HCT116 (cell line): ENCODE data around the gene C11orf54. TPM values are rescaled to one million over a fixed set of nuclear protein-coding genes. Genes with fewer than 3 reads are reported as not detected.

Experiments used
- ATAC-seq: fragments of 200-7000 bp; cut with Tn5 transposase; 2 replicates; pipeline ENCODE4 v1.9.1; 2020; ENCODE audit warnings: mild to moderate bottlenecking, moderate library complexity
- BruUV-seq: library from RNA; stranded (reverse); fragments of 400-500 nt; replicated peaks from 2 replicates; lab custom pipeline; 2021; lab: Mats Ljungman, UMichigan
- CTCF ChIA-PET: fragments of 300-600 bp; sonication (Branson Sonifier 250); formaldehyde crosslinking; loops from one replicate; lab custom pipeline; 2021; ENCODE audit warnings: antibody characterized with exemption; lab: Charles Lee
- POLR2A ChIA-PET: fragments of 300-600, 350-600 bp; sonication (Branson Sonifier 250); formaldehyde crosslinking; loops from one replicate; lab custom pipeline; 2021; ENCODE audit warnings: antibody characterized with exemption; lab: Charles Lee
- RAD21 ChIA-PET, 2 experiments: fragments of 300-600 bp; sonication (Branson Sonifier 250); formaldehyde crosslinking; loops; one replicate each; lab custom pipeline; 2023; ENCODE audit warnings: low total read pairs in 2 of 2; ENCODE audit not compliant: uncharacterized antibody in 2 of 2, unreplicated experiment in 2 of 2, low non-redundant PET in 1 of 2; lab: Charles Lee
- DNase-seq: peaks from one replicate; pipeline ENCODE4 v3.0.0-alpha.2; 2010; ENCODE audit warnings: low read depth, low spot score
- H2AFZ ChIP-seq: fragments of 200-600 bp; shearing (Covaris generic), sonication (generic); 2 replicates; pipeline ENCODE4 v1.6.1; 2017; ENCODE audit warnings: low read depth, mixed run types, mixed read lengths, antibody characterized with exemption, low read length; ENCODE audit not compliant: poor library complexity, severe bottlenecking
- H3K27ac ChIP-seq: 2 replicates; pipeline ENCODE4 v1.5.1; 2012; ENCODE audit warnings: low read depth, low read length
- H3K27me3 ChIP-seq: fragments of 200-600 bp; sonication (generic); 2 replicates; pipeline ENCODE4 v1.6.1; 2016; ENCODE audit warnings: mixed run types, low read length, mixed read lengths; ENCODE audit not compliant: insufficient read depth
- H3K36me3 ChIP-seq, 2 experiments: fragments of 200-500 bp in 1 of 2; fragments of 200-600 bp in 1 of 2; sonication (Bioruptor generic) in 1 of 2; sonication (generic) in 1 of 2; 2 replicates each; pipeline versions ENCODE4 v1.5.1 to v1.6.1; 2014 to 2016; ENCODE audit warnings: low read length in 2 of 2, inconsistent platforms in 1 of 2, mixed read lengths in 1 of 2, mixed run types in 1 of 2; ENCODE audit not compliant: insufficient read depth in 2 of 2, control insufficient read depth in 1 of 2
- H3K4me1 ChIP-seq, 2 experiments: fragments of 200-600 bp in 1 of 2; sonication (generic) in 1 of 2; 2 replicates each; pipeline versions ENCODE4 v1.5.1 to v1.6.1; 2012 to 2017; ENCODE audit warnings: low read length in 2 of 2, inconsistent platforms in 1 of 2, mild to moderate bottlenecking in 1 of 2, mixed read lengths in 1 of 2, mixed run types in 1 of 2, moderate library complexity in 1 of 2; ENCODE audit not compliant: insufficient read depth in 2 of 2, control insufficient read depth in 1 of 2
- H3K4me2 ChIP-seq: fragments of 200-600 bp; sonication (generic); 2 replicates; pipeline ENCODE4 v1.6.1; 2017; ENCODE audit warnings: mixed run types, low read length, mixed read lengths
- H3K4me3 ChIP-seq, 2 experiments: fragments of 200-600 bp in 1 of 2; sonication (generic) in 1 of 2; replicated peaks in 1 of 2; 2 replicates each; pipeline ENCODE4 v1.5.1; 2011 to 2016; ENCODE audit warnings: low read length in 2 of 2, control low read depth in 1 of 2, low read depth in 1 of 2, mild to moderate bottlenecking in 1 of 2, mixed read lengths in 1 of 2, mixed run types in 1 of 2
- H3K79me2 ChIP-seq: fragments of 200-600 bp; sonication (generic); 2 replicates; pipeline ENCODE4 v1.6.1; 2017; ENCODE audit warnings: mild to moderate bottlenecking, mixed run types, low read length, moderate library complexity, mixed read lengths; ENCODE audit not compliant: insufficient read depth
- H3K9ac ChIP-seq: fragments of 200-600 bp; sonication (generic); 2 replicates; pipeline ENCODE4 v1.6.1; 2016; ENCODE audit warnings: low read length, mixed read lengths
- H3K9me2 ChIP-seq: fragments of 200-600 bp; sonication (generic), shearing (Covaris generic); 2 replicates; pipeline ENCODE4 v1.6.1; 2017; ENCODE audit warnings: mixed run types, mild to moderate bottlenecking, moderate library complexity; ENCODE audit not compliant: insufficient read depth
- H3K9me3 ChIP-seq, 2 experiments: fragments of 200-500 bp in 1 of 2; fragments of 200-600 bp in 1 of 2; sonication (Bioruptor generic) in 1 of 2; sonication (generic) in 1 of 2; 2 replicates each; pipeline ENCODE4 v1.6.1; 2014 to 2017; ENCODE audit warnings: low read length in 2 of 2, mixed read lengths in 2 of 2, inconsistent platforms in 1 of 2, low read depth in 1 of 2, mild to moderate bottlenecking in 1 of 2, mixed run types in 1 of 2, moderate library complexity in 1 of 2; ENCODE audit not compliant: control insufficient read depth in 1 of 2, insufficient read depth in 1 of 2
- H4K20me1 ChIP-seq: fragments of 200-600 bp; sonication (generic), shearing (Covaris generic); 2 replicates; pipeline ENCODE4 v1.6.1; 2017; ENCODE audit warnings: mixed run types, mild to moderate bottlenecking, moderate library complexity; ENCODE audit not compliant: insufficient read depth
- EGR1 ChIP-seq: IDR thresholded peaks from 2 replicates; pipeline ENCODE4 v1.6.1; 2012; ENCODE audit warnings: low read depth
- ELF1 ChIP-seq: IDR thresholded peaks from 2 replicates; pipeline ENCODE4 v1.6.1; 2012; ENCODE audit warnings: low read depth, borderline replicate concordance
- JUND ChIP-seq: IDR thresholded peaks from 2 replicates; pipeline ENCODE4 v1.6.1; 2012
- POLR2A ChIP-seq: IDR thresholded peaks from 2 replicates; pipeline ENCODE4 v1.7.0; 2011; ENCODE audit warnings: borderline replicate concordance; ENCODE audit not compliant: insufficient read depth, insufficient read length; ENCODE audit errors: extremely low read depth
- SIN3A ChIP-seq: IDR thresholded peaks from 2 replicates; pipeline ENCODE4 v1.6.1; 2012; ENCODE audit warnings: low read depth
- SP1 ChIP-seq: IDR thresholded peaks from 2 replicates; pipeline ENCODE4 v1.6.1; 2012; ENCODE audit warnings: low read depth
- YY1 ChIP-seq: IDR thresholded peaks from 2 replicates; pipeline ENCODE4 v1.6.1; 2011; ENCODE audit warnings: low read length, low read depth, moderate library complexity, mild to moderate bottlenecking; ENCODE audit not compliant: insufficient replicate concordance; ENCODE audit errors: extremely low read depth
- ZFX ChIP-seq: fragments of 450-650 bp; IDR thresholded peaks from 2 replicates; pipeline ENCODE4 v1.6.1; 2017
- ZNF274 ChIP-seq: fragments of 200-500 bp; sonication (Bioruptor generic); IDR thresholded peaks from 2 replicates; pipeline ENCODE4 v1.6.1; 2014; ENCODE audit warnings: mild to moderate bottlenecking, low read depth, low read length, inconsistent platforms
- intact Hi-C: fragments of 100-400 bp; cut with micrococcal nuclease; formaldehyde crosslinking; loops from 2 replicates; pipeline ENCODE4 v1.10.0; 2022
- total RNA-seq: library from RNA; stranded (reverse); gene quantifications from one replicate; pipeline ENCODE4 v1.2.1, GENCODE V29; 2021; ENCODE audit not compliant: unreplicated experiment
- TF ChIP-seq, protein P1 (sequence below): IDR thresholded peaks from 2 replicates; pipeline ENCODE4 v1.6.1; 2012

The C11orf54 gene
- total RNA-seq, 1 experiment from 2014 or later = 26.1 TPM

- CTCF ChIA-PET = no interaction called here
- no peak for DNase-seq
- POLR2A ChIA-PET = interaction anchor here (1.6 kb wide), 1 partner anchor 26 kb away, joined by 4 read pairs; the partner anchor contains the start of genes C11orf54 and TAF1D
Measured at GRCh38 chr11:93767018-93767417, 25.5 kb downstream of the C11orf54 start.

GRCh38 chr11:93770160-93770559, 28.7 kb downstream of the C11orf54 start:
- Histone ChIP-seq H2AFZ (no peak overlapping the region), H3K27me3 (no peaks in the 10 kb centered on the region), H3K4me2 (no peak overlapping the region), H3K9me2 (no peaks in the 10 kb centered on the region), H3K4me1 (no peaks in the 10 kb centered on the region), H3K36me3 (no peaks in the 10 kb centered on the region), H3K9ac (no peak overlapping the region), H3K9me3 (no peaks in the 10 kb centered on the region), H3K79me2 (no peaks in the 10 kb centered on the region), H4K20me1 (no peaks in the 10 kb centered on the region), H3K27ac (no peak overlapping the region), H3K4me3 (no peak overlapping the region)
- ATAC-seq (no peak), DNase-seq (no peak)
- no TSS peak for BruUV-seq
- ChIA-PET RAD21 (no interaction called here), CTCF (no interaction called here), POLR2A (interaction anchor here (2.1 kb wide), 1 partner anchor 29 kb away, joined by 7 read pairs; the partner anchor contains the start of genes C11orf54 and TAF1D)
- intact Hi-C loops = no loop called here
- TF ChIP-seq ZFX (no peak), ZNF274 (no peak), POLR2A (no peak), EGR1 (no peak)
- TF ChIP-seq, protein P1, sequence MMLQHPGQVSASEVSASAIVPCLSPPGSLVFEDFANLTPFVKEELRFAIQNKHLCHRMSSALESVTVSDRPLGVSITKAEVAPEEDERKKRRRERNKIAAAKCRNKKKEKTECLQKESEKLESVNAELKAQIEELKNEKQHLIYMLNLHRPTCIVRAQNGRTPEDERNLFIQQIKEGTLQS = no peak

More at GRCh38 chr11:93767018-93767417, 25.5 kb downstream of the C11orf54 start:
- Histone ChIP-seq H3K36me3 (peaks cover 0 to 3% of the 10 kb centered on the region in 2 experiments; a peak in 2 of 4 replicates), H3K27ac (no peak overlapping the region), H3K79me2 (no peaks in the 10 kb centered on the region), H3K9me2 (no peaks in the 10 kb centered on the region), H3K4me1 (no peaks in the 10 kb centered on the region), H3K27me3 (no peaks in the 10 kb centered on the region), H3K4me3 (no peak overlapping the region), H3K9ac (no peak overlapping the region), H2AFZ (no peak overlapping the region), H3K4me2 (no peak overlapping the region), H4K20me1 (no peaks in the 10 kb centered on the region), H3K9me3 (no peaks in the 10 kb centered on the region)
- intact Hi-C loops = no loop called here
- TF ChIP-seq, protein P1 = no peak
- no peak for TF ChIP-seq YY1
- no peak for TF ChIP-seq ZFX
- no peak for TF ChIP-seq JUND
- TF ChIP-seq SP1 = no peak
- no peak for TF ChIP-seq ELF1
- no peak for TF ChIP-seq SIN3A
- RAD21 ChIA-PET = no interaction called here
- BruUV-seq = no TSS peak
- peak; percentile 30; the same call in 1 of the 2 replicates for ATAC-seq
